ENCODE measurements around the gene G6PC1.
"Not testable (repeated sequence)": the region's sequence is repeated elsewhere in the genome, so short reads cannot be mapped to it uniquely, and the experiment has no call there.

Gene G6PC1

GRCh38 chr17:42865638-42866094 lies 34.9 kb upstream of the G6PC1 start:
- Histone ChIP-seq H3K36me3 (ENCODE audit: insufficient read depth, low read length) (no peaks in the 10 kb centered on the region), H3K27me3 (ENCODE audit: control insufficient read depth, insufficient read depth, low read length) (peaks cover 29% of the 10 kb centered on the region), H3K9ac (ENCODE audit: low read depth, low read length) (no peak overlapping the region), H3K4me2 (ENCODE audit: low read length) (no peak overlapping the region), H3K4me3 (ENCODE audit: low read length) (no peak overlapping the region), H3K9me3 (replicated peaks; ENCODE audit: low read length) (peaks cover 3% of the 10 kb centered on the region), H3K4me1 (ENCODE audit: control insufficient read depth, insufficient read depth, low read length) (no peaks in the 10 kb centered on the region)

GRCh38 chr17:42866216-42866615 lies 34.4 kb upstream of the G6PC1 start:
- Histone ChIP-seq H3K36me3 (ENCODE audit: insufficient read depth, low read length) (no peaks in the 10 kb centered on the region), H3K4me1 (ENCODE audit: control insufficient read depth, insufficient read depth, low read length) (no peaks in the 10 kb centered on the region), H3K4me2 (ENCODE audit: low read length) (no peak overlapping the region), H3K9me3 (replicated peaks; ENCODE audit: low read length) (peaks cover 4% of the 10 kb centered on the region), H3K9ac (ENCODE audit: low read depth, low read length) (no peak overlapping the region), H3K4me3 (ENCODE audit: low read length) (no peak overlapping the region), H3K27me3 (ENCODE audit: control insufficient read depth, insufficient read depth, low read length) (peaks cover 29% of the 10 kb centered on the region)

- Histone ChIP-seq H3K27me3 (ENCODE audit: control insufficient read depth, insufficient read depth, low read length) (peaks cover 35% of the 10 kb centered on the region), H3K36me3 (ENCODE audit: insufficient read depth, low read length) (no peaks in the 10 kb centered on the region), H3K9me3 (replicated peaks; ENCODE audit: low read length) (peaks cover 4% of the 10 kb centered on the region), H3K4me1 (ENCODE audit: control insufficient read depth, insufficient read depth, low read length) (no peaks in the 10 kb centered on the region), H3K4me3 (ENCODE audit: low read length) (no peak overlapping the region), H3K4me2 (ENCODE audit: low read length) (no peak overlapping the region), H3K9ac (ENCODE audit: low read depth, low read length) (no peak overlapping the region)
Observed at GRCh38 chr17:42866631-42867575, 33.7 kb upstream of the G6PC1 start.

GRCh38 chr17:42867694-42868261 lies 32.8 kb upstream of the G6PC1 start:
- not testable (repeated sequence) for H3K4me1 ChIP-seq (ENCODE audit: control insufficient read depth, insufficient read depth, low read length); H3K4me3 ChIP-seq (ENCODE audit: low read length); H3K4me2 ChIP-seq (ENCODE audit: low read length); H3K36me3 ChIP-seq (ENCODE audit: insufficient read depth, low read length); H3K9ac ChIP-seq (ENCODE audit: low read depth, low read length); H3K9me3 ChIP-seq (replicated peaks; ENCODE audit: low read length)
- H3K27me3 ChIP-seq (ENCODE audit: control insufficient read depth, insufficient read depth, low read length) = peaks cover 36% of the 10 kb centered on the region

- Histone ChIP-seq H3K4me2 (ENCODE audit: low read length) (no peak overlapping the region), H3K27me3 (ENCODE audit: control insufficient read depth, insufficient read depth, low read length) (peaks cover 42% of the 10 kb centered on the region), H3K4me1 (ENCODE audit: control insufficient read depth, insufficient read depth, low read length) (no peaks in the 10 kb centered on the region)
Observed at GRCh38 chr17:42868338-42868737, 32.3 kb upstream of the G6PC1 start.

GRCh38 chr17:42871647-42872046 lies 29.0 kb upstream of the G6PC1 start:
- Histone ChIP-seq H3K9me3 (replicated peaks; ENCODE audit: low read length) (peaks cover 4% of the 10 kb centered on the region), H3K9ac (ENCODE audit: low read depth, low read length) (no peak overlapping the region), H3K27me3 (ENCODE audit: control insufficient read depth, insufficient read depth, low read length) (peaks cover 43% of the 10 kb centered on the region), H3K36me3 (ENCODE audit: insufficient read depth, low read length) (no peaks in the 10 kb centered on the region), H3K4me2 (ENCODE audit: low read length) (no peak overlapping the region), H3K4me1 (ENCODE audit: control insufficient read depth, insufficient read depth, low read length) (no peaks in the 10 kb centered on the region), H3K4me3 (ENCODE audit: low read length) (no peak overlapping the region)

More at GRCh38 chr17:42868338-42868737, 32.3 kb upstream of the G6PC1 start:
- no peaks in the 10 kb centered on the region for H3K36me3 ChIP-seq (ENCODE audit: insufficient read depth, low read length)
- no peak overlapping the region for H3K4me3 ChIP-seq (ENCODE audit: low read length)
- H3K9me3 ChIP-seq (replicated peaks; ENCODE audit: low read length) = peaks cover 4% of the 10 kb centered on the region
- no peak overlapping the region for H3K9ac ChIP-seq (ENCODE audit: low read depth, low read length)

GRCh38 chr17:42872251-42872965 lies 28.2 kb upstream of the G6PC1 start:
- Histone ChIP-seq H3K4me1 (ENCODE audit: control insufficient read depth, insufficient read depth, low read length) (no peaks in the 10 kb centered on the region), H3K9me3 (replicated peaks; ENCODE audit: low read length) (peaks cover 4% of the 10 kb centered on the region), H3K27me3 (ENCODE audit: control insufficient read depth, insufficient read depth, low read length) (peaks cover 45% of the 10 kb centered on the region), H3K4me2 (ENCODE audit: low read length) (no peak overlapping the region), H3K36me3 (ENCODE audit: insufficient read depth, low read length) (no peaks in the 10 kb centered on the region), H3K9ac (ENCODE audit: low read depth, low read length) (no peak overlapping the region), H3K4me3 (ENCODE audit: low read length) (no peak overlapping the region)

- Histone ChIP-seq H3K9me3 (replicated peaks; ENCODE audit: low read length) (peaks cover 4% of the 10 kb centered on the region), H3K4me1 (ENCODE audit: control insufficient read depth, insufficient read depth, low read length) (no peaks in the 10 kb centered on the region), H3K4me3 (ENCODE audit: low read length) (no peak overlapping the region), H3K9ac (ENCODE audit: low read depth, low read length) (no peak overlapping the region), H3K4me2 (ENCODE audit: low read length) (no peak overlapping the region), H3K27me3 (ENCODE audit: control insufficient read depth, insufficient read depth, low read length) (peaks cover 54% of the 10 kb centered on the region), H3K36me3 (ENCODE audit: insufficient read depth, low read length) (no peaks in the 10 kb centered on the region)
Observed at GRCh38 chr17:42873315-42873714, 27.3 kb upstream of the G6PC1 start.

GRCh38 chr17:42873932-42874695 lies 26.5 kb upstream of the G6PC1 start:
- not testable (repeated sequence) for H3K4me3 ChIP-seq (ENCODE audit: low read length); H3K9ac ChIP-seq (ENCODE audit: low read depth, low read length); H3K4me1 ChIP-seq (ENCODE audit: control insufficient read depth, insufficient read depth, low read length); H3K36me3 ChIP-seq (ENCODE audit: insufficient read depth, low read length); H3K4me2 ChIP-seq (ENCODE audit: low read length); H3K9me3 ChIP-seq (replicated peaks; ENCODE audit: low read length)
- H3K27me3 ChIP-seq (ENCODE audit: control insufficient read depth, insufficient read depth, low read length) = peaks cover 57% of the 10 kb centered on the region

GRCh38 chr17:42877037-42877436 lies 23.6 kb upstream of the G6PC1 start:
- H3K9ac ChIP-seq (ENCODE audit: low read depth, low read length) = no peak overlapping the region
- H3K27me3 ChIP-seq (ENCODE audit: control insufficient read depth, insufficient read depth, low read length) = peaks cover 61% of the 10 kb centered on the region
- no peak overlapping the region for H3K4me2 ChIP-seq (ENCODE audit: low read length)
- H3K36me3 ChIP-seq (ENCODE audit: insufficient read depth, low read length) = no peaks in the 10 kb centered on the region
- no peaks in the 10 kb centered on the region for H3K9me3 ChIP-seq (replicated peaks; ENCODE audit: low read length)
- H3K4me1 ChIP-seq (ENCODE audit: control insufficient read depth, insufficient read depth, low read length) = no peaks in the 10 kb centered on the region
- no peak overlapping the region for H3K4me3 ChIP-seq (ENCODE audit: low read length)
